OCI-LY3 (cell line): ENCODE data around the gene EPHA2.

Source experiments
- H2AFZ ChIP-seq: fragments of 200-600, 300-600 bp; shearing (Covaris generic); 2 replicates; pipeline ENCODE4 v1.6.0; 2014; ENCODE audit warnings: antibody characterized with exemption, low read depth, low read length
- H3K27ac ChIP-seq: fragments of 200-600, 300-600 bp; sonication (generic); 2 replicates; pipeline ENCODE4 v1.5.1; 2014; ENCODE audit warnings: mild to moderate bottlenecking, low read length, moderate library complexity, mixed read lengths
- H3K27me3 ChIP-seq: fragments of 200-600, 300-600 bp; sonication (generic); 2 replicates; pipeline ENCODE4 v1.6.1; 2014; ENCODE audit warnings: low read depth, low read length, mixed read lengths
- H3K36me3 ChIP-seq: fragments of 200-600, 300-600 bp; sonication (generic); replicated peaks from 2 replicates; pipeline ENCODE3; 2014; ENCODE audit warnings: low read depth, low read length, mixed read lengths
- H3K4me1 ChIP-seq: fragments of 300-600, 200-600 bp; sonication (generic); 2 replicates; pipeline ENCODE4 v1.6.1; 2014; ENCODE audit warnings: low read length, mixed read lengths
- H3K4me2 ChIP-seq: fragments of 200-600, 300-600 bp; sonication (generic); 2 replicates; pipeline ENCODE4 v1.6.1; 2014; ENCODE audit warnings: low read length, mixed read lengths
- H3K4me3 ChIP-seq: fragments of 300-600, 200-600 bp; sonication (generic); 2 replicates; pipeline ENCODE4 v1.5.1; 2014; ENCODE audit warnings: antibody characterized with exemption, mild to moderate bottlenecking, low read length, moderate library complexity
- H3K79me2 ChIP-seq: fragments of 300-600, 200-600 bp; shearing (Covaris generic); 2 replicates; pipeline ENCODE4 v1.6.1; 2014; ENCODE audit warnings: mild to moderate bottlenecking, low read length, mixed read lengths
- H3K9ac ChIP-seq: fragments of 300-600, 200-600 bp; shearing (Covaris generic); 2 replicates; pipeline ENCODE4 v1.6.0; 2014; ENCODE audit warnings: mild to moderate bottlenecking, low read length, moderate library complexity
- H3K9me3 ChIP-seq: fragments of 200-600, 300-600 bp; shearing (Covaris generic); 2 replicates; pipeline ENCODE4 v1.6.1; 2014; ENCODE audit warnings: low read length, mixed read lengths; ENCODE audit not compliant: insufficient read depth
- H4K20me1 ChIP-seq: fragments of 200-600, 300-600 bp; sonication (generic); 2 replicates; pipeline ENCODE4 v1.6.1; 2016; ENCODE audit warnings: low read length, mixed read lengths; ENCODE audit not compliant: insufficient read depth
- CTCF ChIP-seq: fragments of 200-600, 300-600 bp; sonication (generic); IDR thresholded peaks from 2 replicates; pipeline ENCODE4 v1.5.1; 2014; ENCODE audit warnings: antibody characterized with exemption, low read length, low read depth
- EZH2phosphoT487 ChIP-seq: fragments of 200-600 bp; shearing (Covaris generic); IDR thresholded peaks from 2 replicates; pipeline ENCODE4 v1.6.1; 2018; ENCODE audit warnings: antibody characterized with exemption, mixed run types, low read depth

EPHA2 gene

GRCh38 chr1:16112596-16113555, 43.0 kb downstream of the EPHA2 start:
- H3K27ac ChIP-seq, result no peak overlapping the region
- no peaks in the 10 kb centered on the region for H3K79me2 ChIP-seq
- H3K9ac ChIP-seq, result no peak overlapping the region
- H3K4me2 ChIP-seq, result no peak overlapping the region
- H3K4me1 ChIP-seq, result no peaks in the 10 kb centered on the region
- TF ChIP-seq CTCF (no peak), EZH2phosphoT487 (no peak)
- H3K36me3 ChIP-seq, result no peaks in the 10 kb centered on the region
- H3K4me3 ChIP-seq, result no peak overlapping the region
- H3K9me3 ChIP-seq, result no peaks in the 10 kb centered on the region
- no peak overlapping the region for H2AFZ ChIP-seq
- no peaks in the 10 kb centered on the region for H4K20me1 ChIP-seq
- H3K27me3 ChIP-seq, result no peaks in the 10 kb centered on the region

- no peak overlapping the region for H3K9ac ChIP-seq
- TF ChIP-seq CTCF (no peak), EZH2phosphoT487 (no peak)
These were observed 43.9 kb downstream of the EPHA2 start for GRCh38 chr1:16111771-16112595.

GRCh38 chr1:16110884-16111283, 45.0 kb downstream of the EPHA2 start:
- no peak overlapping the region for H3K4me2 ChIP-seq
- no peaks in the 10 kb centered on the region for H3K4me1 ChIP-seq
- H3K79me2 ChIP-seq, result no peaks in the 10 kb centered on the region
- no peak overlapping the region for H2AFZ ChIP-seq
- H3K27me3 ChIP-seq, result no peaks in the 10 kb centered on the region
- H3K36me3 ChIP-seq, result no peaks in the 10 kb centered on the region
- no peaks in the 10 kb centered on the region for H3K9me3 ChIP-seq
- no peak overlapping the region for H3K4me3 ChIP-seq
- no peak overlapping the region for H3K9ac ChIP-seq
- H3K27ac ChIP-seq, result no peak overlapping the region
- no peaks in the 10 kb centered on the region for H4K20me1 ChIP-seq
- TF ChIP-seq EZH2phosphoT487 (no peak), CTCF (no peak)

More at GRCh38 chr1:16111771-16112595, 43.9 kb downstream of the EPHA2 start:
- no peaks in the 10 kb centered on the region for H3K79me2 ChIP-seq
- H3K9me3 ChIP-seq, result no peaks in the 10 kb centered on the region
- no peaks in the 10 kb centered on the region for H4K20me1 ChIP-seq
- H3K4me2 ChIP-seq, result no peak overlapping the region
- no peak overlapping the region for H3K4me3 ChIP-seq
- H2AFZ ChIP-seq, result no peak overlapping the region
- H3K27ac ChIP-seq, result no peak overlapping the region
- H3K36me3 ChIP-seq, result no peaks in the 10 kb centered on the region
- no peaks in the 10 kb centered on the region for H3K4me1 ChIP-seq
- H3K27me3 ChIP-seq, result no peaks in the 10 kb centered on the region

- H3K27me3 ChIP-seq, result no peaks in the 10 kb centered on the region
- no peaks in the 10 kb centered on the region for H3K36me3 ChIP-seq
- no peak overlapping the region for H3K9ac ChIP-seq
- no peak overlapping the region for H3K4me3 ChIP-seq
- H3K27ac ChIP-seq, result no peak overlapping the region
- no peaks in the 10 kb centered on the region for H3K9me3 ChIP-seq
- no peaks in the 10 kb centered on the region for H4K20me1 ChIP-seq
- H2AFZ ChIP-seq, result no peak overlapping the region
- H3K79me2 ChIP-seq, result no peaks in the 10 kb centered on the region
- H3K4me1 ChIP-seq, result no peaks in the 10 kb centered on the region
- TF ChIP-seq EZH2phosphoT487 (no peak), CTCF (no peak)
- no peak overlapping the region for H3K4me2 ChIP-seq
These were observed 45.4 kb downstream of the EPHA2 start for GRCh38 chr1:16110456-16110855.
